Stimulated activated naive CD8-positive, alpha-beta T cell treated with anti-CD3 and anti-CD28 coated beads, Interleukin-15, amount 100 ng/mL, for 72 hours (primary cell): Measurements from ENCODE around the gene U2SURP.
"Not testable (repeated sequence)": the region's sequence is repeated elsewhere in the genome, so short reads cannot be mapped to it uniquely, and the experiment has no call there.

Experiments
- ATAC-seq: fragments of 150-1000 bp; cut with Tn5 transposase; 2 replicates; pipeline ENCODE4 v1.10.0; 2021; ENCODE audit warnings: mild to moderate bottlenecking, moderate library complexity
- DNase-seq, 2 donors: peaks; one replicate each; pipeline ENCODE4 v3.0.0; 2021 to 2022
- H3K27ac Mint-ChIP-seq, 2 donors: one replicate each; pipeline ENCODE4 v1.8.0; 2022; ENCODE audit warnings: mild to moderate bottlenecking in 2 of 2, mixed read lengths in 2 of 2, moderate library complexity in 2 of 2
- H3K27me3 Mint-ChIP-seq: one replicate; pipeline ENCODE4 v1.8.0; 2022; ENCODE audit warnings: mixed read lengths
- H3K4me1 Mint-ChIP-seq: one replicate; pipeline ENCODE4 v1.8.0; 2022; ENCODE audit warnings: mild to moderate bottlenecking, mixed read lengths
- H3K4me3 Mint-ChIP-seq, 2 donors: one replicate each; pipeline ENCODE4 v1.8.0; 2022; ENCODE audit warnings: mild to moderate bottlenecking in 2 of 2, mixed read lengths in 2 of 2, moderate library complexity in 1 of 2
- H3K9me3 Mint-ChIP-seq, 2 donors: one replicate each; pipeline ENCODE4 v1.8.0; 2022; ENCODE audit warnings: mixed read lengths in 2 of 2

U2SURP gene

DNA sequence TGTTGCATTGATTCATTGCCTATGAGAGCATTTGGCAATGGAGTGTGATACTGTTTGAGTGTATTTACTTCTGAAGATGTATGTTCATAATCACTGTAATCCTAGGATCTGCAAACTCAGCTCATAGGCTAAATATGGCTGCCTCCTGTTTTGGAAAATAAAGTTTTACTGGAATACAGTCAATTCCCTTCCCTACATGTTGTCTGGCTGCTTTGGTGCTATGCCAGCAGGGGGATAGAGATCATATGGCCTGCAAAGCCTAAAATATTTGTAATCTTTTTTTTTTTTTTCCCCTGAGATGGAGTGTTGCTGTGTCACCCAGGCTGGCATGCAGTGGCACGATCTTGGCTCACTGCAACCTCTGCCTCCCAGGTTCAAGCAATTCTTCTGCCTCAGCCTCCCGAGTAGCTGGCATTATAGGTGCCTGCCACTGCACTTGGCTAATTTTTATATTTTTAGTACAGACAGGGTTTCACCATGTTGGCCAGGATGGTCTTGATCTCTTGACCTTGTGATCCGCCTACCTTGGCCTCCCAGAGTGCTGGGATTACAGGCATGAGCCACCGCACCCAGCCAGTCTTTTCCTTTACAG, 30.5 kb downstream of the U2SURP start:
- H3K27me3 Mint-ChIP-seq, ATAC-seq, H3K9me3 Mint-ChIP-seq, H3K27ac Mint-ChIP-seq, H3K4me3 Mint-ChIP-seq, DNase-seq: not testable (repeated sequence)
- peaks cover 12% of the 10 kb centered on the region for H3K4me1 Mint-ChIP-seq

DNA sequence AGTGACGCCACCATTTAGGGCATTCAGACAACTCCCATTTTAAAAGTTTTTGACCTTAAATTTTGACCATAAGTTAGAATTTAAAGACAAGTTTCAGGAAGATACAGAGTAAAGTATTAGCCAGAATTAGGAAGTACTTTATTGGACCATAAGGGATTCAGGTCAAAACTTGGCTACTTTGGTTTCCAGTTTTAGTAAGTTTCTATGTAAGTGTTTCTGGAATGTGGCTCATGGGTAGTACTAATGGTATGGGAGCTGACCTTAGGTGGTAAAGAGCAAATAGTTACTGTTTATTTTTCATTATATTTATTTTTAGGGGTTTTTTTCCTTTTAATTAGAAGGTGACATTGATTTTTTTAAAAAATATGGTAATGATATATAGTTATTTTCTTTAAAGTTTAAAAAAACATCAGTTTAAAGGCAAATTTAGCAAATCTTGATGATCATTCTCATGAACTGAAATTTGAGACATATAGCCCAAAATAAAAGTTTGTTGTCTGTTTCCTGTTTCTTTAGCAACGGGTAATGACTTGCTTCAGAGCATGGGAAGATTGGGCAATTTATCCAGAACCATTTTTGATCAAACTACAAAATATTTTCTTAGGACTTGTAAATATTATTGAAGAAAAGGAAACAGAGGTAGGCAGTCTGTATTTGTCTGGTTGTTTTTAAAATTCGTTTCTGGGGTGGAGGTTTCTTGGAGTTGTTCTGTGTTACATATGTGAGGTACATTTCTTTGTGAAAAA, 34.3 kb downstream of the U2SURP start:
- DNase-seq: no peak
- Mint-ChIP-seq H3K4me3 (no peak overlapping the region), H3K27me3 (no peaks in the 10 kb centered on the region), H3K9me3 (no peaks in the 10 kb centered on the region), H3K27ac (peak overlapping the region in 1 of 2 donors; percentile 1), H3K4me1 (peaks cover 12% of the 10 kb centered on the region)
- no peak for ATAC-seq

DNA sequence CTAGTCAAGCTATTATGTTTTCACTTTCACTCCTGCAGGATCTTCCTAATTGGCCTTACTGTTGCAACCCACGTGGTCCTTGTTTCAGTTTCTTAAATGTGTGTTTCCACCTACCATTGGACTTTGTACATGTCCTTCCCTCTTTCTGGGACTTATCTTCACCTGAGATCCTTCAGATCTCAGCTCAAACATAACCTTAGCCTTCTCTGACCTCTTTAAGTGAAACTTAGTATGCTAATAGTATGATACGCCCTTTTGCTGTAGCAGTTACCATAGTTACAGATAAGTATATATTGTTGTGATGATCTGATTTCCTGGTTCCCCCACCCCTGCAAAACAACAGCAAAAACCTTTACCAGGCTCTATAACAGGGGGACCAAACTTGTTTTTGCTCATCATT, 35.2 kb downstream of the U2SURP start:
- no peak overlapping the region for H3K4me3 Mint-ChIP-seq
- H3K27ac Mint-ChIP-seq: peak overlapping the region in 1 of 2 donors; percentile 49
- DNase-seq (no peak), ATAC-seq (no peak)
- H3K4me1 Mint-ChIP-seq: peaks cover 12% of the 10 kb centered on the region
- no peaks in the 10 kb centered on the region for H3K9me3 Mint-ChIP-seq
- H3K27me3 Mint-ChIP-seq: no peaks in the 10 kb centered on the region

DNA sequence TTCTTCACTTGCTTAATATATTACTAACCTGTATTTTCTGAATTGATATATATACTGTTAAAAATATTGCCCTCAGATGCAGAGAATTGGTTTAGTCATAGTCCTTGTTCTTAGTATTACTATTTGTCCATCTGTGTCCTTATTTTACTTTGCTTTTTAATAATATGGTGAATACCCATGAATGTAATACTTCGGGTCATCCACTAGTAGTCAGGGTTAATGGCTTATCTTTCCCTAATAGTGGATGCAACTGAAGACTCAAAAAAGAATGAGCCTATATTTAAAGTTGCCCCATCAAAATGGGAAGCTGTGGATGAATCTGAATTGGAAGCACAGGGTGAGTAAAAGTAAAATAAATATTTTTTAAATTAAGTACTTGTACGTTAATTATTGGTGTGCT, 36.5 kb downstream of the U2SURP start:
- H3K9me3 Mint-ChIP-seq: no peaks in the 10 kb centered on the region
- peaks cover 12% of the 10 kb centered on the region for H3K4me1 Mint-ChIP-seq
- H3K4me3 Mint-ChIP-seq: no peak overlapping the region
- ATAC-seq (no peak), DNase-seq (no peak)
- H3K27me3 Mint-ChIP-seq: no peaks in the 10 kb centered on the region
- no peak overlapping the region for H3K27ac Mint-ChIP-seq

DNA sequence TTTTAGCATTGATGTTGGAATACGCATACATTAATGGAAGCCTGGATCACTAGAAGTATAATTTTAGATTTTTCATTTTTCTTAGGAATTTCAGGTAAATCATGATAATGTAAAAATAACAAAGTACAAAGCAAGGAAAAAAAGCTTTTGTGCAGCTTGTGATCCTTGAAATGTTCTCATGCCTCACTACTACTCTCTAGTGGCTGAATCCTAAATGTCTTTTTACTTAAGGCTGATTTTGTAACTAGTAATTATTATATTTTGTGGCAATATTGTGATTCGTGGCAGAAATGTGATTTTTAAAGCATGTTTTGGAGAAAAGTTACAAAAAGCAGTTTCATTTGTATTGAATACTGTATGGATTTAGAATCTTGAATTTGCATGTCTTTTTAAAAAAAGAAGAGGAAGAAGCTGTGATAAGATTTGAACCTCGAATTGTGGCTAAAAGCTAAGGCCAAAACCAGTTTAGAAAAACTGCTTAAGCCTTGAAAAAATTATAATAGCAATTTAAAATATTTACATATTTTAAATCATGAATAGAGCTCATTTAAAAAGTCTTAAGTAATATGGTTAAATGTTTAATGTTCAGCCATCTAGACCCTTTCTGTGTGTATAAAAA, 39.0 kb downstream of the U2SURP start:
- Mint-ChIP-seq H3K4me1 (peaks cover 12% of the 10 kb centered on the region), H3K4me3 (no peak overlapping the region), H3K9me3 (no peaks in the 10 kb centered on the region), H3K27me3 (no peaks in the 10 kb centered on the region), H3K27ac (no peak overlapping the region)
- ATAC-seq (no peak), DNase-seq (no peak)

DNA sequence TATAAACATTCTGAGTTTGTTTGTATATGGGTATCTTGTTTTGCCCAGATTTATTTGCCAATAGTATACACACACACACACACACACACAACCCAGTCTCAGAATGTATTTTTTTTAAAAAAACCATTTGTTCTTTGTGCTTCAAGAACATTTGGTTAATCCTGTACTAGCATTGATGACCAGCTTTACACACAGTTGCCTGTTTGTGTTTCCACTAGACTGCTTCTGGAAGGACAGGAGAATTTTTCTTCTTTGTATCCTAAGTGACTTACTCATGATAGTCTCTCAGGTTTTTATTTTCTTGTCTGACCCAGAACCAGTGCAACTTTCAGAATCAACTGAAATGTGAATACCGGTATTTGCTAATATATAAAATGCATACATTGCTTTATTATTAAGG, 40.5 kb downstream of the U2SURP start:
- Mint-ChIP-seq H3K27ac (no peak overlapping the region), H3K4me1 (no peaks in the 10 kb centered on the region), H3K27me3 (no peaks in the 10 kb centered on the region), H3K9me3 (no peaks in the 10 kb centered on the region), H3K4me3 (no peak overlapping the region)
- no peak for DNase-seq
- ATAC-seq: no peak

DNA sequence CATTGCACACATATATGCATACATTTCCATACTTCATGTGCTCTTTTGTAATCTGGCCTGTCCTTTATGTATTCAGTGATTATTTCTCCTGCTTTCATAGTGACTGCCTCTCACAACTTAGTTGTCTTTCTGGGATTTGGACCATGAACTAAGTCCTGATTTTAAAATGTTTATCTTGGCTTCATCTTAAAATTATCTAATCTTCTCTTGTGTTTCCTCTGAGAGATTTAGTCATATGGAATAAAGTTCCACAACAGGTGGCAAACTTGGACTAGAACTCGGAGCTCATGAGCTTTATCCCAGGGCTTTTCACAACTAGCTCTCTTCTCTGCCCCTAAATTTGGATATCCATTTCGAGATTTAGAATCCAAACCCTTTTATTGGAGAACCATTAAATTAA, 44.3 kb downstream of the U2SURP start:
- Mint-ChIP-seq H3K27ac (no peak overlapping the region), H3K4me1 (no peaks in the 10 kb centered on the region), H3K9me3 (no peaks in the 10 kb centered on the region), H3K4me3 (no peak overlapping the region), H3K27me3 (no peaks in the 10 kb centered on the region)
- DNase-seq (no peak), ATAC-seq (no peak)

DNA sequence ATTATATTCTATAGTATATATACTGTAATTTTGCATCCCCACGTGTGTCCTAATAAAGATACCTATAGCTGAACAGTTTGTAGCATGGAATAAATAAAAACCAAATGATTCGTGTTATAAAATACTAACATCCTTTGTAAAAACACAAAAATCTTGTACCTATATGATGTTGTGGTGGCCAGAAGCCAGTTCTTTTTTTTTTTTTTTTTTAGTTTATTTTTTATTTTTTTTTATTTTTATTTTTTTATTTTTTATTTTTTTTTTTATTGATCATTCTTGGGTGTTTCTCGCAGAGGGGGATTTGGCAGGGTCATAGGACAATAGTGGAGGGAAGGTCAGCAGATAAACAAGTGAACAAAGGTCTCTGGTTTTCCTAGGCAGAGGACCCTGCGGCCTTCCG, 44.7 kb downstream of the U2SURP start:
- not testable (repeated sequence) for H3K4me3 Mint-ChIP-seq, H3K27me3 Mint-ChIP-seq, H3K4me1 Mint-ChIP-seq, H3K9me3 Mint-ChIP-seq, H3K27ac Mint-ChIP-seq, ATAC-seq, DNase-seq

DNA sequence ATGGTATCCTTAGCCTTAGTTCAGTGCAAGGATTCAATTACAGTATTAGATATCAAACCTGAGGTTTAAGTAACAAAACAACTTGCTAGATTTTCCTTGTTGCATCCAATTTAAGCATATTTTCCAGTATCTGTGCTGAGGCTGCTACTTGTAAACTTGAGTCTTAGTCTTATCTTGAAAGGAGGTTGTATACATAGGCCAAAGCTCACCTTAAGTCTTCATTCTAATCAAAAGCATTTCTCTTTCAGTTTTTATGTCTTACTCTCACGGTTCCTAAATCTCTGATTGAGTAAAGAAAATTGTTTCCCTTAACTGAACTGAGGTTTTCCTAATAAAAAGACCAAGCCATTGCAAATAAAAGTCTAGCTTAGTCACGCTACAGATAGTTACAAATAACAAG, 52.6 kb downstream of the U2SURP start:
- H3K27ac Mint-ChIP-seq: no peak overlapping the region
- no peak for DNase-seq
- no peak for ATAC-seq
- no peaks in the 10 kb centered on the region for H3K4me1 Mint-ChIP-seq
- no peaks in the 10 kb centered on the region for H3K9me3 Mint-ChIP-seq
- H3K4me3 Mint-ChIP-seq: no peak overlapping the region
- no peaks in the 10 kb centered on the region for H3K27me3 Mint-ChIP-seq

DNA sequence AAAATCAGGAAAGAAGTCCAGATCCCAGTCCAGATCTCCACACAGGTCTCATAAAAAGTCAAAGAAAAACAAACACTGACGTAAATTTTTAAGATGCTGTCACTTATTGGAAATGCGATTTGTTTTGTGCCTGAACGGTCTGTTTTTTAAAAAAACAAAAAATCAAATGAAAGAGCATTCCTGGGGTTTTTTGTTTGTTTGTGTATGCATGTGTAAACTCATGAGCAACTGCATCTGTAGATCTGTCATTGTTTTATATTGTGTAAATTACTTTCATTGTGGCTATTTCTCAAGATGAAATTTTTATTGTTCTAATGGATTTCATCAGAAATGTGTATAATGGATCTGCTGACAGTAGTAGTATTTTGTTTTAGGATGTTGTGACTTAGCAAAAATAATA, 55.0 kb downstream of the U2SURP start:
- Mint-ChIP-seq H3K27me3 (no peaks in the 10 kb centered on the region), H3K9me3 (no peaks in the 10 kb centered on the region), H3K4me3 (no peak overlapping the region), H3K4me1 (peaks cover 17% of the 10 kb centered on the region), H3K27ac (peak overlapping the region in 1 of 2 donors; percentile 69)
- no peak for ATAC-seq
- no peak for DNase-seq

DNA sequence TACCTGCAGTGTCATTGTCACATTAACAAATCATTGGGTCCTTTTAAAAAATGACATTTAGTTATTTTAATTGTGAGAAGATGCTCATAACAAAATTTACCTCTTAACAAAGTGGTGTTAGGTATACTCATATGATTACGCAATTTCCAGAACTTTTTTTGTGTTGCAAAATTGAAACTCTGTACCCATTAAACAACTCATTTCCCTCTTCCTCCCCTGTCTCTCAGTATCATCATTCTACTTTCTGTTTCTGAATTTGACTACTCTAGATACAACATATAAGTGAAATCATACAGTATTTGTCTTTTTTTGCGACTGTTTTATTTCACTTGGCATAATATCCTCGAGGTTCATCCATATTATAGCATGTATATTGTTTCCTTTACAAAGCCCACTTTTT, 59.5 kb downstream of the U2SURP start:
- H3K4me3 Mint-ChIP-seq: peak overlapping the region in 1 of 2 donors; percentile 40
- H3K9me3 Mint-ChIP-seq: no peaks in the 10 kb centered on the region
- H3K4me1 Mint-ChIP-seq: peaks cover 19% of the 10 kb centered on the region
- no peaks in the 10 kb centered on the region for H3K27me3 Mint-ChIP-seq
- ATAC-seq (peak; percentile 96), DNase-seq (no peak)
- peak overlapping the region in 1 of 2 donors; percentile 34 for H3K27ac Mint-ChIP-seq

DNA sequence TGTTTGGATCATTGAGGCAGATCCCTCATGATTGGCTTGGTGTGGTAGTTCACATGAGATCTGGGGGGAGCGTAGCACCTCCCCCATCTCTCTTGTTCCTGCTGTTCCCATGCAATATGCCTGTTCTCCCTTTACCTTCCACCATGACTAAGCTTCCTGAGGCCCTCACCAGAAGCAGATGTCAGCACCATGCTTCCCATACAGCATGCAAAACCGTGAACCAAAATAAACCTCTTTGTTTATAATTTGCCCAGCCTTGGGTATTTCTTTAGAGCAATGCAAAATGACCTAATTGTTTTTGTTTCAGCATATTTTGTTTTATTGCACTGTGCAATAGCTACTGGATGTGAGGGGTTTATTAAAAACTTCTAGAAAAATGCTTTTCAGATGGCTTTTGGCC, 61.6 kb downstream of the U2SURP start:
- peaks cover 19% of the 10 kb centered on the region for H3K4me1 Mint-ChIP-seq
- H3K27me3 Mint-ChIP-seq: no peaks in the 10 kb centered on the region

DNA sequence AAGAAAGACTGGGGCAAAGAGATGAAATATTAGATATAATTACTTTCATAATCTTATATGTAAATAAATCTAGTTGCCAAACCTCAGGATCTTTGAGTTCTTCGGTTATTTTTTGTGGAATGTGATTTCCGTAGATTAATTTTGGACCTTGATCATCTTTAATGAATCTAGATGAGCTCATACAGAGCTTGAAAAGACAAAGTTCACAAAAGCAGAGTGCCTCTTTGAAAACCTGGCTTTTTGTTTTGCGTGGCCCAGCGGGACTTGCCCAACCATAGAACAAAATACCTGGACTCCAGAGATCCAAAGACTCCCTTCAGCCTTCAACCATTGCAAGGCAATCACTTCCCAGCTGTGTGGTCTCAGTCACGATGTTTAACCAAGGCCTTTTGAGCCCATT, 63.4 kb downstream of the U2SURP start:
- H3K27ac Mint-ChIP-seq: no peak overlapping the region
- DNase-seq (no peak), ATAC-seq (no peak)
- H3K4me1 Mint-ChIP-seq: peaks cover 19% of the 10 kb centered on the region
- no peaks in the 10 kb centered on the region for H3K27me3 Mint-ChIP-seq
- no peaks in the 10 kb centered on the region for H3K9me3 Mint-ChIP-seq
- H3K4me3 Mint-ChIP-seq: no peak overlapping the region

More for the DNA sequence above, 61.6 kb downstream of the U2SURP start:
- no peak for ATAC-seq
- no peak for DNase-seq
- H3K4me3 Mint-ChIP-seq: no peak overlapping the region
- H3K27ac Mint-ChIP-seq: no peak overlapping the region
- no peaks in the 10 kb centered on the region for H3K9me3 Mint-ChIP-seq

DNA sequence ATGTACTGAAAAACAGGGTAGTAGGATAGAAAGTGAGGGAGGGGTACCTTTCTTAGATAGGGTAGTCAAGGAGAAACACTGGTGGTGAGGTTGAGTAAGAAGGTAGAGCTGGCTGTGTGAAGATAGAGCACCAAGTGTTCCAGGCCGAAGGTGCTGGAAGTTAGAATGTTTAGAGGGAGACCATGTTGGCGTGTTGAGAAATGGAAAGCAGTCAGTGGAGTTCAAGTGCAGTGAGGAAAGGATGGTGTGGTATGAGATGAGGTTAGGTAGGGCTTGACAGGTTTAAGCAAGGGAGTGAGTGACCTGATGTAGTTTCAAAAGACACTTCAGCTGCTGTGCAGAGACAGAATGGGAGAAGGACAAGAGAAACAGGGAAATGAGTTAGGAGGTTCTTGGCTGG, 64.0 kb downstream of the U2SURP start:
- no peaks in the 10 kb centered on the region for H3K27me3 Mint-ChIP-seq
- DNase-seq (no peak), ATAC-seq (peak; percentile 31)
- no peak overlapping the region for H3K4me3 Mint-ChIP-seq
- H3K27ac Mint-ChIP-seq: peak overlapping the region in 1 of 2 donors; percentile 33
- H3K9me3 Mint-ChIP-seq: no peaks in the 10 kb centered on the region
- H3K4me1 Mint-ChIP-seq: peaks cover 13% of the 10 kb centered on the region

DNA sequence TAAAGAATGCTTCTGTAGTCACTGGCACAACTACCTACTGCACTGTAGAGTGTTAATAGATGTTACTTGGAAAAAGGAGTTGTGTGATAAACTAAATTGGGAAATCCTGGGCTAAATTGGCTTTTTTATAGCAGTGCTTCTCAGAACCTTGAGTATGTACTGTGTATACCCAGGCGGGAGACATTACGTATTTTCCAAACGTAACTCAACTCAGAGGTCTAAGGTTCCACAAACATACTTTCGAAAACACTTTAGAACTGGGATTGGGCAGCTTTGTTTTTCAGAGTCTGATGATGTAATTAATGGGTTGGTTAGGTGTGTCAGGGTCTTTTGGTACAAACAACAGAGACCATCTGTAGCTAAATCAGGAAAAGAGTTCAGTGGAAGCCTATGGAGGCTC, 64.7 kb downstream of the U2SURP start:
- ATAC-seq: no peak
- Mint-ChIP-seq H3K4me3 (no peak overlapping the region), H3K4me1 (peaks cover 6% of the 10 kb centered on the region), H3K27ac (no peak overlapping the region), H3K9me3 (no peaks in the 10 kb centered on the region), H3K27me3 (no peaks in the 10 kb centered on the region)
- no peak for DNase-seq

DNA sequence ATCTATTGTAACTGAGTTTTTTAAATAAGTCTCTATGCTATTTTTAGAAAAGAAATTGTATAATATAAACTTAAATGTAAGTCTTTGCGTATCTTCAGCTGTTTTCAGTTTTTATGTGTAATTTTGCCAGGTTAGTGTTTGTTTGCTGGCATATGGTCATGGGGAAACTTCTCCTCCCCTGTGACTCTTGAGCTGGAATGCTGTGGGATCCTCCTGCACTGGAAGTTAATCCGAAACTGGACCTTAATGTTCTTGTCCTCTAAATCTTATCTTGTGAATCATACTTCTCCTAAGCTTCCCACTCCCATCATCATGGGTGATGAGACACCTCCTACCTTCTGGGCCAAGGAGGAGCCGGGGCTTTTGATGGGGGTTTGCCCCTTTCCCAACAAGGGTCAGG, 65.8 kb downstream of the U2SURP start:
- no peak for ATAC-seq
- Mint-ChIP-seq H3K4me3 (no peak overlapping the region), H3K4me1 (no peaks in the 10 kb centered on the region), H3K27ac (no peak overlapping the region), H3K9me3 (no peaks in the 10 kb centered on the region), H3K27me3 (peaks cover 9% of the 10 kb centered on the region)
- DNase-seq: no peak
